ENCODE results near the gene ZDHHC11B. TPM values are rescaled to one million over a fixed set of nuclear protein-coding genes. Genes with fewer than 3 reads are reported as not detected.

Gene ZDHHC11B
- total and polyA plus RNA-seq, 2 donors (not counting 1 experiment from before 2014, with no cell fraction given): under 0.01 TPM; not detected in 1

- H4K20me1 ChIP-seq (ENCODE audit: control insufficient read depth, extremely low read depth, insufficient read depth, low read length): no peaks in the 10 kb centered on the region
- H3K4me2 ChIP-seq (ENCODE audit: extremely low read depth, insufficient read depth, low read length): no peak overlapping the region
- H3K9me3 ChIP-seq (ENCODE audit: control insufficient read depth, insufficient read depth, low read depth, low read length): no peaks in the 10 kb centered on the region
- peaks cover 4% of the 10 kb centered on the region for H3K27me3 ChIP-seq (ENCODE audit: control insufficient read depth, insufficient read depth, low read length)
- H3K9ac ChIP-seq (ENCODE audit: insufficient read depth, low read length): no peak overlapping the region
- H2AFZ ChIP-seq (ENCODE audit: low read length): no peak overlapping the region
- H3K4me1 ChIP-seq (ENCODE audit: control insufficient read depth, extremely low read depth, insufficient read depth, low read length): no peaks in the 10 kb centered on the region
- H3K79me2 ChIP-seq (ENCODE audit: control insufficient read depth, insufficient read depth, low read length): no peaks in the 10 kb centered on the region
- H3K4me3 ChIP-seq (replicated peaks in 1 of 4; ENCODE audit: control extremely low read depth in 1 of 4, insufficient read depth in 1 of 4, low read depth in 3 of 4, low read length in 4 of 4): no peak overlapping the region
- no peak for DNase-seq (ENCODE audit: low read depth in 2 of 2)
- TF ChIP-seq CTCF (conservative IDR thresholded peaks at IDR 0.05 in 1 of 2, IDR thresholded peaks at IDR 0.05 in 1 of 2; ENCODE audit: low read depth in 1 of 2, low read length in 2 of 2) (no peak), EZH2 (IDR thresholded peaks at IDR 0.05; ENCODE audit: low read length, missing control alignments) (no peak)
- no peaks in the 10 kb centered on the region for H3K36me3 ChIP-seq (ENCODE audit: control insufficient read depth, insufficient read depth, low read length)
- H3K27ac ChIP-seq (ENCODE audit: insufficient read depth, low read length): no peak overlapping the region
These were observed 26.4 kb downstream of the ZDHHC11B start for GRCh38 chr5:757931-758697.

DNA sequence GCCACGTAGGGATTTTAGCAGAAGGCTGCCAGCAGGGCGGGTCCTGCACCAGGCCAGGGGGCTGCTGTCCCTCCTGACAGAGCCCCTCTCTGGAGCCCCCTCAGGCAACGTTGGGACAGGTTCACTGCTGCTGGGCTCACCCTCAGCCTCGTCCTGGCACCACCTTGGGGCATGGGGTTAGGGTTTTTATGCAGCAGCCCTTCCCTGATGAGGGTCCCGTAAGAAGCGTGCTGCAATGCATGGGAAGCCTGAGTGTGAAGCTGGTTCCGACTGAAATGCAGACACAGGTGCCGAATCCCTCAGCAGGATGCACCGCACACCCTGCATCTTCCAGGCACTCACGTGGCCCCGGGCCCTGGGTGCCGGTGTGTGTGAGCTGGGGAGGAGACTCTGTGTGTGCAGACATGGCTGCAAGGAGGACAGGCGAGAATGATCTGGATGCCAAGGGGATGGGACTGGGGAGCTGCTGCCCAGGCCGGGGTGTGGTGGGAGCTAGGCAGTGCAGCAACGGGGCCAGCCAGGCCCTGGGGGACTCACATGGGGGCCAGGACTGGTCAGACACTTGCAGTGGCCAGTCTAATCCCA, 27.1 kb downstream of the ZDHHC11B start:
- no peaks in the 10 kb centered on the region for H3K79me2 ChIP-seq (ENCODE audit: control insufficient read depth, insufficient read depth, low read length)
- no peak overlapping the region for H3K4me3 ChIP-seq (replicated peaks in 1 of 4; ENCODE audit: control extremely low read depth in 1 of 4, insufficient read depth in 1 of 4, low read depth in 3 of 4, low read length in 4 of 4)
- H3K4me2 ChIP-seq (ENCODE audit: extremely low read depth, insufficient read depth, low read length): no peak overlapping the region
- H3K9ac ChIP-seq (ENCODE audit: insufficient read depth, low read length): no peak overlapping the region
- H3K36me3 ChIP-seq (ENCODE audit: control insufficient read depth, insufficient read depth, low read length): no peaks in the 10 kb centered on the region
- DNase-seq (ENCODE audit: low read depth in 2 of 2): no peak
- peaks cover 4% of the 10 kb centered on the region for H3K27me3 ChIP-seq (ENCODE audit: control insufficient read depth, insufficient read depth, low read length)
- TF ChIP-seq CTCF (conservative IDR thresholded peaks at IDR 0.05 in 1 of 2, IDR thresholded peaks at IDR 0.05 in 1 of 2; ENCODE audit: low read depth in 1 of 2, low read length in 2 of 2): no peak
- no peak for TF ChIP-seq EZH2 (IDR thresholded peaks at IDR 0.05; ENCODE audit: low read length, missing control alignments)
- no peaks in the 10 kb centered on the region for H3K9me3 ChIP-seq (ENCODE audit: control insufficient read depth, insufficient read depth, low read depth, low read length)
- H3K4me1 ChIP-seq (ENCODE audit: control insufficient read depth, extremely low read depth, insufficient read depth, low read length): no peaks in the 10 kb centered on the region
- no peak overlapping the region for H2AFZ ChIP-seq (ENCODE audit: low read length)
- H4K20me1 ChIP-seq (ENCODE audit: control insufficient read depth, extremely low read depth, insufficient read depth, low read length): no peaks in the 10 kb centered on the region
- H3K27ac ChIP-seq (ENCODE audit: insufficient read depth, low read length): no peak overlapping the region

GRCh38 chr5:756865-757345, 27.6 kb downstream of the ZDHHC11B start:
- no peak overlapping the region for H3K4me3 ChIP-seq (replicated peaks in 1 of 4; ENCODE audit: control extremely low read depth in 1 of 4, insufficient read depth in 1 of 4, low read depth in 3 of 4, low read length in 4 of 4)
- no peak for TF ChIP-seq CTCF (conservative IDR thresholded peaks at IDR 0.05 in 1 of 2, IDR thresholded peaks at IDR 0.05 in 1 of 2; ENCODE audit: low read depth in 1 of 2, low read length in 2 of 2)
- no peak for TF ChIP-seq EZH2 (IDR thresholded peaks at IDR 0.05; ENCODE audit: low read length, missing control alignments)
- DNase-seq (ENCODE audit: low read depth in 2 of 2): no peak
- no peaks in the 10 kb centered on the region for H3K9me3 ChIP-seq (ENCODE audit: control insufficient read depth, insufficient read depth, low read depth, low read length)
- H3K27me3 ChIP-seq (ENCODE audit: control insufficient read depth, insufficient read depth, low read length): peaks cover 4% of the 10 kb centered on the region
- H3K9ac ChIP-seq (ENCODE audit: insufficient read depth, low read length): no peak overlapping the region
- no peak overlapping the region for H3K27ac ChIP-seq (ENCODE audit: insufficient read depth, low read length)
- H4K20me1 ChIP-seq (ENCODE audit: control insufficient read depth, extremely low read depth, insufficient read depth, low read length): no peaks in the 10 kb centered on the region
- no peak overlapping the region for H2AFZ ChIP-seq (ENCODE audit: low read length)
- H3K4me1 ChIP-seq (ENCODE audit: control insufficient read depth, extremely low read depth, insufficient read depth, low read length): no peaks in the 10 kb centered on the region
- H3K36me3 ChIP-seq (ENCODE audit: control insufficient read depth, insufficient read depth, low read length): no peaks in the 10 kb centered on the region
- no peaks in the 10 kb centered on the region for H3K79me2 ChIP-seq (ENCODE audit: control insufficient read depth, insufficient read depth, low read length)
- H3K4me2 ChIP-seq (ENCODE audit: extremely low read depth, insufficient read depth, low read length): no peak overlapping the region
